ENCODE results near the gene NAT10. TPM values are rescaled to one million over a fixed set of nuclear protein-coding genes. Genes with fewer than 3 reads are reported as not detected.

NAT10 gene
- total and polyA plus RNA-seq, 2 experiments from 2014 or later: 44.1 to 58.8 TPM

DNA sequence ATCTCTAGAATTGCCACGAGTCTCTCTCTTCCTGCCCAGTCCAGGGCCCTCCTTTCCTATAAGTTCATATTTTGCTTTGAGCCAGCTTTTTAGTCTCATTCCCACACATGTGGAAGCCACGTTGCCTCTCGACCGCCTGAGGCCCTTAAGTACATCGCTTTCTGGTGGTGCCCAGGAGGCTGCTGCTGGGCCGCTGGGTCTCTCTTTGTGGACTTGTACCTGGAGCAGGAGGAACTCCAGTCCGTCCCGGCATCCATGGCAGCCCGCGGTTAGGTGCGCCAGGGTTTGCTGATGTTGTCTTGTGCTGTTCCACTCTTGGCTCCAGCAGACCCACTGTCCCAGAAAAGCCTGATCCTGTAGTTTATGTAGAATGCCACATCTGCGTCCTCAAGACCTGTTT, 41.0 kb downstream of the NAT10 start (continued):
- TF ChIP-seq, protein P1, sequence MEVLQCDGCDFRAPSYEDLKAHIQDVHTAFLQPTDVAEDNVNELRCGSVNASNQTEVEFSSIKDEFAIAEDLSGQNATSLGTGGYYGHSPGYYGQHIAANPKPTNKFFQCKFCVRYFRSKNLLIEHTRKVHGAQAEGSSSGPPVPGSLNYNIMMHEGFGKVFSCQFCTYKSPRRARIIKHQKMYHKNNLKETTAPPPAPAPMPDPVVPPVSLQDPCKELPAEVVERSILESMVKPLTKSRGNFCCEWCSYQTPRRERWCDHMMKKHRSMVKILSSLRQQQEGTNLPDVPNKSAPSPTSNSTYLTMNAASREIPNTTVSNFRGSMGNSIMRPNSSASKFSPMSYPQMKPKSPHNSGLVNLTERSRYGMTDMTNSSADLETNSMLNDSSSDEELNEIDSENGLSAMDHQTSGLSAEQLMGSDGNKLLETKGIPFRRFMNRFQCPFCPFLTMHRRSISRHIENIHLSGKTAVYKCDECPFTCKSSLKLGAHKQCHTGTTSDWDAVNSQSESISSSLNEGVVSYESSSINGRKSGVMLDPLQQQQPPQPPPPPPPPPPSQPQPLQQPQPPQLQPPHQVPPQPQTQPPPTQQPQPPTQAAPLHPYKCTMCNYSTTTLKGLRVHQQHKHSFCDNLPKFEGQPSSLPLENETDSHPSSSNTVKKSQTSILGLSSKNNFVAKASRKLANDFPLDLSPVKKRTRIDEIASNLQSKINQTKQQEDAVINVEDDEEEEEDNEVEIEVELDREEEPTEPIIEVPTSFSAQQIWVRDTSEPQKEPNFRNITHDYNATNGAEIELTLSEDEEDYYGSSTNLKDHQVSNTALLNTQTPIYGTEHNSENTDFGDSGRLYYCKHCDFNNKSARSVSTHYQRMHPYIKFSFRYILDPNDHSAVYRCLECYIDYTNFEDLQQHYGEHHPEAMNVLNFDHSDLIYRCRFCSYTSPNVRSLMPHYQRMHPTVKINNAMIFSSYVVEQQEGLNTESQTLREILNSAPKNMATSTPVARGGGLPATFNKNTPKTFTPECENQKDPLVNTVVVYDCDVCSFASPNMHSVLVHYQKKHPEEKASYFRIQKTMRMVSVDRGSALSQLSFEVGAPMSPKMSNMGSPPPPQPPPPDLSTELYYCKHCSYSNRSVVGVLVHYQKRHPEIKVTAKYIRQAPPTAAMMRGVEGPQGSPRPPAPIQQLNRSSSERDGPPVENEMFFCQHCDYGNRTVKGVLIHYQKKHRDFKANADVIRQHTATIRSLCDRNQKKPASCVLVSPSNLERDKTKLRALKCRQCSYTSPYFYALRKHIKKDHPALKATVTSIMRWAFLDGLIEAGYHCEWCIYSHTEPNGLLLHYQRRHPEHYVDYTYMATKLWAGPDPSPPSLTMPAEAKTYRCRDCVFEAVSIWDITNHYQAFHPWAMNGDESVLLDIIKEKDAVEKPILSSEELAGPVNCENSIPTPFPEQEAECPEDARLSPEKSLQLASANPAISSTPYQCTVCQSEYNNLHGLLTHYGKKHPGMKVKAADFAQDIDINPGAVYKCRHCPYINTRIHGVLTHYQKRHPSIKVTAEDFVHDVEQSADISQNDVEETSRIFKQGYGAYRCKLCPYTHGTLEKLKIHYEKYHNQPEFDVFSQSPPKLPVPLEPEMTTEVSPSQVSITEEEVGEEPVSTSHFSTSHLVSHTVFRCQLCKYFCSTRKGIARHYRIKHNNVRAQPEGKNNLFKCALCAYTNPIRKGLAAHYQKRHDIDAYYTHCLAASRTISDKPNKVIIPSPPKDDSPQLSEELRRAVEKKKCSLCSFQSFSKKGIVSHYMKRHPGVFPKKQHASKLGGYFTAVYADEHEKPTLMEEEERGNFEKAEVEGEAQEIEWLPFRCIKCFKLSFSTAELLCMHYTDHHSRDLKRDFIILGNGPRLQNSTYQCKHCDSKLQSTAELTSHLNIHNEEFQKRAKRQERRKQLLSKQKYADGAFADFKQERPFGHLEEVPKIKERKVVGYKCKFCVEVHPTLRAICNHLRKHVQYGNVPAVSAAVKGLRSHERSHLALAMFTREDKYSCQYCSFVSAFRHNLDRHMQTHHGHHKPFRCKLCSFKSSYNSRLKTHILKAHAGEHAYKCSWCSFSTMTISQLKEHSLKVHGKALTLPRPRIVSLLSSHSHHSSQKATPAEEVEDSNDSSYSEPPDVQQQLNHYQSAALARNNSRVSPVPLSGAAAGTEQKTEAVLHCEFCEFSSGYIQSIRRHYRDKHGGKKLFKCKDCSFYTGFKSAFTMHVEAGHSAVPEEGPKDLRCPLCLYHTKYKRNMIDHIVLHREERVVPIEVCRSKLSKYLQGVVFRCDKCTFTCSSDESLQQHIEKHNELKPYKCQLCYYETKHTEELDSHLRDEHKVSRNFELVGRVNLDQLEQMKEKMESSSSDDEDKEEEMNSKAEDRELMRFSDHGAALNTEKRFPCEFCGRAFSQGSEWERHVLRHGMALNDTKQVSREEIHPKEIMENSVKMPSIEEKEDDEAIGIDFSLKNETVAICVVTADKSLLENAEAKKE (CRISPR knock-in tag; IDR thresholded peaks at IDR 0.05): no peak
- TF ChIP-seq NANOG (IDR thresholded peaks at IDR 0.05; ENCODE audit: borderline replicate concordance) (no peak), ZNF331 (CRISPR knock-in tag; IDR thresholded peaks at IDR 0.05; ENCODE audit: low read depth) (no peak), CREB1 (CRISPR knock-in tag; IDR thresholded peaks at IDR 0.05; ENCODE audit: low read depth) (no peak)
- TF ChIP-seq, protein P2, sequence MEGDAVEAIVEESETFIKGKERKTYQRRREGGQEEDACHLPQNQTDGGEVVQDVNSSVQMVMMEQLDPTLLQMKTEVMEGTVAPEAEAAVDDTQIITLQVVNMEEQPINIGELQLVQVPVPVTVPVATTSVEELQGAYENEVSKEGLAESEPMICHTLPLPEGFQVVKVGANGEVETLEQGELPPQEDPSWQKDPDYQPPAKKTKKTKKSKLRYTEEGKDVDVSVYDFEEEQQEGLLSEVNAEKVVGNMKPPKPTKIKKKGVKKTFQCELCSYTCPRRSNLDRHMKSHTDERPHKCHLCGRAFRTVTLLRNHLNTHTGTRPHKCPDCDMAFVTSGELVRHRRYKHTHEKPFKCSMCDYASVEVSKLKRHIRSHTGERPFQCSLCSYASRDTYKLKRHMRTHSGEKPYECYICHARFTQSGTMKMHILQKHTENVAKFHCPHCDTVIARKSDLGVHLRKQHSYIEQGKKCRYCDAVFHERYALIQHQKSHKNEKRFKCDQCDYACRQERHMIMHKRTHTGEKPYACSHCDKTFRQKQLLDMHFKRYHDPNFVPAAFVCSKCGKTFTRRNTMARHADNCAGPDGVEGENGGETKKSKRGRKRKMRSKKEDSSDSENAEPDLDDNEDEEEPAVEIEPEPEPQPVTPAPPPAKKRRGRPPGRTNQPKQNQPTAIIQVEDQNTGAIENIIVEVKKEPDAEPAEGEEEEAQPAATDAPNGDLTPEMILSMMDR (conservative IDR thresholded peaks at IDR 0.05; ENCODE audit: low read depth in 2 of 2): no peak
- TF ChIP-seq, protein P3, sequence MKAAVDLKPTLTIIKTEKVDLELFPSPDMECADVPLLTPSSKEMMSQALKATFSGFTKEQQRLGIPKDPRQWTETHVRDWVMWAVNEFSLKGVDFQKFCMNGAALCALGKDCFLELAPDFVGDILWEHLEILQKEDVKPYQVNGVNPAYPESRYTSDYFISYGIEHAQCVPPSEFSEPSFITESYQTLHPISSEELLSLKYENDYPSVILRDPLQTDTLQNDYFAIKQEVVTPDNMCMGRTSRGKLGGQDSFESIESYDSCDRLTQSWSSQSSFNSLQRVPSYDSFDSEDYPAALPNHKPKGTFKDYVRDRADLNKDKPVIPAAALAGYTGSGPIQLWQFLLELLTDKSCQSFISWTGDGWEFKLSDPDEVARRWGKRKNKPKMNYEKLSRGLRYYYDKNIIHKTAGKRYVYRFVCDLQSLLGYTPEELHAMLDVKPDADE (IDR thresholded peaks at IDR 0.05): no peak

DNA sequence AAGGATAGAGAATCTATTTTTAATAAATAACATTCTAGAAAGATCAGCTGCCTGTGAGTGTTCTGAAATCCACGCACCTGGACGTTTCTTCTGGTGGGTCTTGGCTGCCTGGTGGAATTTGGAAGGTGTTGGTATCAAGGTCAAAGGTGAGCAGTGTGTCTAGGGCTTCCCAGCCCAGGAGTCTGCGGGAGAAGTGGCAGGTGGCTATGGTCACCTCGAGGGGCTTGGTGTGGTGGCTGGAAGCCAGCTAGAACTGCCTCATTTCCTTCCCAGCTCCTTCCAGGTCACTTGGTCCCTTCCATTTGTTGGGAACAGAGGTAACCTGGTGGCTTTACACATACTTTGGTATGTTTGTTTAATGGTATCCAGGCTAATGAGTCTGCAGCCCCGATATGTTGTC, 41.4 kb downstream of the NAT10 start:
- TF ChIP-seq POLR2AphosphoS5 (IDR thresholded peaks at IDR 0.05; ENCODE audit: low read depth): no peak
- no peak for TF ChIP-seq EZH2phosphoT487 (IDR thresholded peaks at IDR 0.05; ENCODE audit: unreplicated experiment)
- no peak for TF ChIP-seq CREB1 (CRISPR knock-in tag; IDR thresholded peaks at IDR 0.05; ENCODE audit: low read depth)
- no peak for TF ChIP-seq ZNF331 (CRISPR knock-in tag; IDR thresholded peaks at IDR 0.05; ENCODE audit: low read depth)
- TF ChIP-seq, protein P2 (conservative IDR thresholded peaks at IDR 0.05; ENCODE audit: low read depth in 2 of 2): no peak
- ATAC-seq: no peak
- peaks cover 35% of the 10 kb centered on the region for H3K36me3 ChIP-seq (ENCODE audit: insufficient read depth)
- no peak overlapping the region for H3K4me3 ChIP-seq
- H3K27ac ChIP-seq (ENCODE audit: low read depth): no peak overlapping the region
- H3F3A ChIP-seq (replicated peaks; ENCODE audit: low read depth): 0 out of 2 replicates have a peak, but pooled peaks cover 5% of the 10 kb centered on the region
- H3K27me3 ChIP-seq (ENCODE audit: insufficient read depth): no peaks in the 10 kb centered on the region
- Mint-ChIP-seq H3K27me3 (ENCODE audit: insufficient read depth, low read depth, poor library complexity) (peaks cover 12% of the 10 kb centered on the region), H3K9me3 (no peaks in the 10 kb centered on the region; the same call in 2 of the 3 replicates), H3K4me1 (peaks cover 3% of the 10 kb centered on the region; the same call in 1 of the 3 replicates), H3K27ac (no peak overlapping the region), H3K4me3 (no peak overlapping the region), H3K36me3 (ENCODE audit: low read depth) (peaks cover 75% of the 10 kb centered on the region)
- no peaks in the 10 kb centered on the region for H3K4me1 ChIP-seq (ENCODE audit: insufficient read depth)
- no peak for DNase-seq (ENCODE audit: low spot score)
- H3K9me2 ChIP-seq (ENCODE audit: insufficient read depth): no peaks in the 10 kb centered on the region
- H4K20me1 ChIP-seq (replicated peaks; ENCODE audit: insufficient read depth): peaks cover 5% of the 10 kb centered on the region; the same call in 1 of the 2 replicates
- H2AFZ ChIP-seq: no peak overlapping the region
- no peak overlapping the region for H3K4me2 ChIP-seq
- no peaks in the 10 kb centered on the region for H3K79me2 ChIP-seq (replicated peaks; ENCODE audit: insufficient read depth)
